Gastrocnemius medialis (tissue), 4 donors: ENCODE measurements around the gene CTR9. TPM values are rescaled to one million over a fixed set of nuclear protein-coding genes. Genes with fewer than 3 reads are reported as not detected.

Experiments used
- ATAC-seq, 2 donors: fragments of 150-250 bp; one replicate each; pipeline ENCODE4 v1.9.1; 2016
- DNase-seq, 2 donors: peaks; one replicate each; pipeline ENCODE4 v3.0.0-alpha.2; 2019
- H3K27ac ChIP-seq, 4 donors: fragments of 200-600 bp; sonication (generic); 1 replicate in 1 of 4; 2 replicates in 3 of 4; pipeline ENCODE4 v1.5.1; 2016 to 2018; ENCODE audit warnings: mild to moderate bottlenecking in 2 of 4, moderate library complexity in 1 of 4
- H3K27me3 ChIP-seq, 3 donors: fragments of 200-600 bp; sonication (generic) in 2 of 3; 1 replicate in 1 of 3; 2 replicates in 2 of 3; pipeline versions ENCODE4 v1.5.1 to v1.6.0; 2016 to 2019; ENCODE audit warnings: mild to moderate bottlenecking in 1 of 3, moderate library complexity in 1 of 3
- H3K36me3 ChIP-seq, 2 donors: fragments of 200-600 bp; sonication (generic) in 1 of 2; one replicate each; pipeline ENCODE4 v1.5.1; 2017 to 2018
- H3K4me1 ChIP-seq, 2 donors: fragments of 200-600 bp; sonication (generic) in 1 of 2; one replicate each; pipeline ENCODE4 v1.5.1; 2016 to 2017; ENCODE audit warnings: mild to moderate bottlenecking in 2 of 2
- H3K4me3 ChIP-seq, 4 donors: fragments of 200-600 bp; sonication (generic) in 3 of 4; 1 replicate in 1 of 4; 2 replicates in 3 of 4; pipeline ENCODE4 v1.5.1; 2016 to 2019; ENCODE audit warnings: mild to moderate bottlenecking in 2 of 4
- H3K9me3 ChIP-seq, 3 donors: fragments of 200-600 bp; sonication (generic) in 2 of 3; 1 replicate in 1 of 3; 2 replicates in 2 of 3; pipeline ENCODE4 v1.5.1; 2016 to 2019
- POLR2A ChIP-seq, 2 donors: fragments of 450-650 bp; IDR thresholded peaks; one replicate each; pipeline ENCODE4 v1.6.1; 2017; ENCODE audit warnings: antibody characterized with exemption in 2 of 2, mild to moderate bottlenecking in 2 of 2, moderate library complexity in 2 of 2
- in situ Hi-C, 4 donors: fragments of 200-750 bp; cut with MboI; loops; one replicate each; pipeline versions ENCODE4 v1.15.0 to v1.8.0; 2017; ENCODE audit warnings: low sequenced_read_pairs in 4 of 4
- intact Hi-C: fragments of 100-400 bp; cut with DNase I; formaldehyde crosslinking; loops from one replicate; pipeline ENCODE4 v1.15.1; 2023; ENCODE audit warnings: low total_unique reads
- total RNA-seq, 4 donors: library from RNA; depleted of rRNA; stranded (reverse); fragments of >200 nt; gene quantifications; one replicate each; pipeline versions ENCODE4 v1.1.0 to v1.2.3, GENCODE V29; 2016
- TF ChIP-seq, protein P1 (sequence below), 5 experiments: fragments of 450-650 bp in 3 of 5; fragments of 200-600 bp in 2 of 5; sonication (generic) in 2 of 5; IDR thresholded peaks in 4 of 5; conservative IDR thresholded peaks in 1 of 5; 1 replicate in 4 of 5; 2 replicates in 1 of 5; pipeline ENCODE4 v1.5.1; 2016 to 2019; ENCODE audit warnings: antibody characterized with exemption in 5 of 5, mild to moderate bottlenecking in 3 of 5, moderate library complexity in 3 of 5

The CTR9 gene
- total RNA-seq, 4 donors from 2014 or later: 18.3 to 22.2 (median 20.4) TPM

DNA sequence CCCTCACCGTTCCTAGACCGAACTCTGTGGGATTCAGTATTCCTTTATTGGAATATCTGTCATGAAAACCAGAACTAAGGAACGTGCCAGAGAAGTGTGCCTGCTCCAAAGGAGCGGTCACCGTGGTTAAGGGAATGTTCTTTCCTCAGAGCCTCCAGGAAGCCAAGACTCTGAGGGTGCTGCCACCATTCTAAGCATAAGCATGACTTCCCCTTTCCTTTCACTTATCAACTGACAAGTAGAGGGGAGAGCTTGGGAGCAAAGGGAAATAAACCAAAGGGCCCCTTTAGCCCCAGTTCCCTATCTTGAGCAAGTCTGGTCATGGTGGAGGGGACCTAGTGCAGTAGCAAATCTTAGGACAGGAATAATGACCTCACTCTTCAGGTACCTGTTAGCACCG is 26.8 kb downstream of the CTR9 start:
- in situ Hi-C loops (loop anchor here in 3 of 4 donors (25.0 kb wide), 1 partner anchor 1009 kb away; no protein-coding TSS in a partner anchor), intact Hi-C loops (no loop called here)
- H3K36me3 ChIP-seq: peaks cover 0 to 66% of the 10 kb centered on the region in 2 donors
- no peak overlapping the region for H3K4me3 ChIP-seq
- peak in 1 of 2 donors; percentile 45 for ATAC-seq
- TF ChIP-seq, protein P1, sequence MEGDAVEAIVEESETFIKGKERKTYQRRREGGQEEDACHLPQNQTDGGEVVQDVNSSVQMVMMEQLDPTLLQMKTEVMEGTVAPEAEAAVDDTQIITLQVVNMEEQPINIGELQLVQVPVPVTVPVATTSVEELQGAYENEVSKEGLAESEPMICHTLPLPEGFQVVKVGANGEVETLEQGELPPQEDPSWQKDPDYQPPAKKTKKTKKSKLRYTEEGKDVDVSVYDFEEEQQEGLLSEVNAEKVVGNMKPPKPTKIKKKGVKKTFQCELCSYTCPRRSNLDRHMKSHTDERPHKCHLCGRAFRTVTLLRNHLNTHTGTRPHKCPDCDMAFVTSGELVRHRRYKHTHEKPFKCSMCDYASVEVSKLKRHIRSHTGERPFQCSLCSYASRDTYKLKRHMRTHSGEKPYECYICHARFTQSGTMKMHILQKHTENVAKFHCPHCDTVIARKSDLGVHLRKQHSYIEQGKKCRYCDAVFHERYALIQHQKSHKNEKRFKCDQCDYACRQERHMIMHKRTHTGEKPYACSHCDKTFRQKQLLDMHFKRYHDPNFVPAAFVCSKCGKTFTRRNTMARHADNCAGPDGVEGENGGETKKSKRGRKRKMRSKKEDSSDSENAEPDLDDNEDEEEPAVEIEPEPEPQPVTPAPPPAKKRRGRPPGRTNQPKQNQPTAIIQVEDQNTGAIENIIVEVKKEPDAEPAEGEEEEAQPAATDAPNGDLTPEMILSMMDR (IDR thresholded peaks at IDR 0.05 in 4 of 5, conservative IDR thresholded peaks at IDR 0.05 in 1 of 5): no peak
- TF ChIP-seq POLR2A (IDR thresholded peaks at IDR 0.05): no peak
- H3K27me3 ChIP-seq: no peaks in the 10 kb centered on the region
- DNase-seq: no peak
- H3K9me3 ChIP-seq: no peaks in the 10 kb centered on the region
- peak overlapping the region; percentile 64 to 74 (median 68) for H3K27ac ChIP-seq
- H3K4me1 ChIP-seq: peaks cover 11% of the 10 kb centered on the region in 2 donors

DNA sequence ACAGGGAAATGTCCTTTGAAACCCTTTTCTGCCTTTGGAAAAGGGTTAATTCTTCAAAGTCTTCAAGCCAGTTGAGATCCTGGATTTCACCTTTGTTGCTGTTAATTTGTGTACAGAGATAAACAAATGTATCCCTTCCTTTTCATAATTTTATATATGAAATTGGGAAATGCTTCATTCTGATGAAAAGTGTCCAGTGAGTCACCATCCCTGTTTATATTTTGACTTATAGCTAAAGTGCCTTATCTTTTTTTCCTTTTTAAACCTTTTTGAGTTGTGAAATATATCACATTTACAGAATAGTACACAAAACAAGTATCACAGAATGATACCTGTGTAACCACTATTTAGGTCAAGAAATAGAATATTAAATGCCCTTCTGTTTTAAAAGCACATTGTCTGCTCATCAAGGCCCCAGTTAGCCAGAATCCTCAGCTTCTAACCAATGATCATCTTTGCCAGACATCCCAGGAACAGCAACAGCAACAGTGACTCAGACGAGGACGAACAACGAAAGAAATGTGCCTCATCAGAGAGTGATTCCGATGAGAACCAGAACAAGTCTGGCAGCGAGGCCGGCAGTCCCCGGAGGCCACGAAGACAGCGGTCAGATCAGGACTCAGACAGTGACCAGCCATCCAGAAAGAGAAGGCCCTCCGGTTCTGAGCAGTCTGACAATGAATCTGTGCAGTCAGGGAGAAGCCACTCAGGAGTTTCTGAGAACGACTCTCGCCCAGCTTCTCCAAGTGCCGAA is 27.3 kb downstream of the CTR9 start:
- Histone ChIP-seq H3K27me3 (no peaks in the 10 kb centered on the region), H3K27ac (peak overlapping the region; percentile 64 to 74 (median 68)), H3K4me1 (peaks cover 11% of the 10 kb centered on the region in 2 donors), H3K4me3 (no peak overlapping the region), H3K9me3 (no peaks in the 10 kb centered on the region), H3K36me3 (peaks cover 0 to 60% of the 10 kb centered on the region in 2 donors)
- DNase-seq: peak; percentile 18 to 56
- ATAC-seq: peak; percentile 57 to 73
- intact Hi-C loops (no loop called here), in situ Hi-C loops (loop anchor here in 3 of 4 donors (25.0 kb wide), 1 partner anchor 1009 kb away; no protein-coding TSS in a partner anchor)
- TF ChIP-seq POLR2A (IDR thresholded peaks at IDR 0.05): no peak
- TF ChIP-seq, protein P1 (IDR thresholded peaks at IDR 0.05 in 4 of 5, conservative IDR thresholded peaks at IDR 0.05 in 1 of 5): no peak

DNA sequence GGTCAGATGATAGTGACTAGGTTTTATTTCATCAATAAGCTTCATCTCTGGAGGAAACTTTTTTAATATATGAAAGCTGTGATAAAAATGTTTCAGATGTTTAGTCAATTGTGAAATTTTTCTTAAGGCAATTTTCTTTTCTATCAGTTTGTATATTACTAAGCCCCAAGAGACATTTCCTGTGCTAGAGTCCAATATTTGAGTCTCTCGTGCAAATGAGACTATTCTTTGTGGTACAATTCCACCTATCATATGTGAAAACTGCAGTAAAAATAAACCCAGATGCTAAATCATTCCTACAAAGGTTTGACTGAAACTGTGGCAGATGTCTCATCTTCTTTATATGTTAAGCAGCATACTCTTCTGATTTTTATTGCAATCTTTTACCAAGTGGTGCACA is 28.0 kb downstream of the CTR9 start:
- no peaks in the 10 kb centered on the region for H3K27me3 ChIP-seq
- no peak for ATAC-seq
- H3K27ac ChIP-seq: peak overlapping the region; percentile 64 to 74 (median 68)
- H3K4me1 ChIP-seq: peaks cover 13 to 16% of the 10 kb centered on the region in 2 donors
- no peaks in the 10 kb centered on the region for H3K9me3 ChIP-seq
- H3K4me3 ChIP-seq: no peak overlapping the region
- intact Hi-C loops: no loop called here
- DNase-seq: no peak
- in situ Hi-C loops: loop anchor here in 3 of 4 donors (25.0 kb wide), 1 partner anchor 1008 kb away; no protein-coding TSS in a partner anchor
- peaks cover 0 to 53% of the 10 kb centered on the region in 2 donors for H3K36me3 ChIP-seq
- TF ChIP-seq, protein P1 (IDR thresholded peaks at IDR 0.05 in 4 of 5, conservative IDR thresholded peaks at IDR 0.05 in 1 of 5): no peak
- no peak for TF ChIP-seq POLR2A (IDR thresholded peaks at IDR 0.05)

DNA sequence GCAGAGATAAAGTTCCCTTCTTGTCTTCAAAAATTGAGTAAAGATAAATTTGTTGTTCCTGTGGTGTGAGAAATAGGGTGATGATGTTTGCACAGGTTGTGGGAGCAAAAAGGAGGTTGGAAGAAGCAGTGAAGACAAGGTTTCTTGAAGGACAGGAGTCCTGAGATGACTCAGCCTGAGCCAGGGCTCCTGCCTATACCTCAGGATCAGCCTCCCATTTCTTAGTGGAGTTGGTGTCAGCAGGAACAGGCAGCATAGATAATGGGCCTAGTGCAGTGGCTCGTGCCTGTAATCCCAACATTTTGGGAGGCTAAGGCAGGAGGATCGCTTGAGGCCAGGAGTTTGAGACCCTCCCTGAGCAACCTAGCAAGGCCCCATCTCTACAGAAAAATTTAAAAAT is 29.0 kb downstream of the CTR9 start:
- no peak overlapping the region for H3K4me3 ChIP-seq
- in situ Hi-C loops: loop anchor here in 3 of 4 donors (25.0 kb wide), 1 partner anchor 1007 kb away; no protein-coding TSS in a partner anchor
- H3K9me3 ChIP-seq: no peaks in the 10 kb centered on the region
- peaks cover 18 to 19% of the 10 kb centered on the region in 2 donors for H3K4me1 ChIP-seq
- intact Hi-C loops: no loop called here
- H3K27ac ChIP-seq: no peak overlapping the region
- ATAC-seq: no peak
- no peak for DNase-seq
- no peaks in the 10 kb centered on the region for H3K27me3 ChIP-seq
- H3K36me3 ChIP-seq: peaks cover 0 to 43% of the 10 kb centered on the region in 2 donors
- TF ChIP-seq, protein P1 (IDR thresholded peaks at IDR 0.05 in 4 of 5, conservative IDR thresholded peaks at IDR 0.05 in 1 of 5): no peak
- no peak for TF ChIP-seq POLR2A (IDR thresholded peaks at IDR 0.05)
